Parathyroid adenoma (tissue), 2 donors: ENCODE results near the gene TIMP3.

Source experiments
- H2AFZ ChIP-seq: fragments of 300-600 bp; sonication (generic); one replicate; pipeline ENCODE4 v1.7.0; 2017; ENCODE audit warnings: antibody characterized with exemption, mild to moderate bottlenecking
- H3K27ac ChIP-seq: fragments of 300-600 bp; sonication (generic); one replicate; pipeline ENCODE4 v1.7.0; 2017
- H3K27me3 ChIP-seq: fragments of 300-600 bp; sonication (generic); one replicate; pipeline ENCODE4 v1.7.0; 2017; ENCODE audit warnings: low read length; ENCODE audit not compliant: control insufficient read depth, insufficient read depth
- H3K36me3 ChIP-seq: fragments of 300-600 bp; sonication (generic); one replicate; pipeline ENCODE4 v1.7.0; 2017; ENCODE audit warnings: low read length; ENCODE audit not compliant: control insufficient read depth, insufficient read depth
- H3K4me1 ChIP-seq: fragments of 300-600 bp; sonication (generic); one replicate; pipeline ENCODE4 v1.7.0; 2017; ENCODE audit warnings: control low read depth
- H3K4me2 ChIP-seq: fragments of 300-600 bp; sonication (generic); one replicate; pipeline ENCODE4 v1.7.0; 2017; ENCODE audit warnings: low read length
- H3K4me3 ChIP-seq: fragments of 300-600 bp; sonication (generic); one replicate; pipeline ENCODE4 v1.7.0; 2017; ENCODE audit warnings: low read depth, low read length
- H3K79me2 ChIP-seq: fragments of 300-600 bp; sonication (generic); one replicate; pipeline ENCODE4 v1.7.0; 2017; ENCODE audit warnings: control low read depth
- H3K9ac ChIP-seq: fragments of 300-600 bp; sonication (generic); one replicate; pipeline ENCODE4 v1.7.0; 2017; ENCODE audit warnings: mild to moderate bottlenecking
- H3K9me3 ChIP-seq: fragments of 300-600 bp; sonication (generic); one replicate; pipeline ENCODE4 v1.7.0; 2017; ENCODE audit warnings: low read length; ENCODE audit not compliant: control insufficient read depth
- CTCF ChIP-seq: fragments of 300-600 bp; sonication (generic); IDR thresholded peaks from one replicate; pipeline ENCODE4 v1.7.0; 2017; ENCODE audit warnings: antibody characterized with exemption, mild to moderate bottlenecking
- donor health status: primary hyperparathyroidism.

Gene TIMP3

GRCh38 chr22:32880893-32881596 lies 79.5 kb downstream of the TIMP3 start:
- H3K4me3 ChIP-seq: no peak overlapping the region
- no peak for TF ChIP-seq CTCF
- H2AFZ ChIP-seq: peak overlapping the region; percentile 47
- H3K4me2 ChIP-seq: peak overlapping the region; percentile 50
- H3K36me3 ChIP-seq: no peaks in the 10 kb centered on the region
- H3K9ac ChIP-seq: no peak overlapping the region
- H3K27me3 ChIP-seq: no peaks in the 10 kb centered on the region
- peak overlapping the region; percentile 93 for H3K27ac ChIP-seq
- H3K9me3 ChIP-seq: no peaks in the 10 kb centered on the region
- H3K4me1 ChIP-seq: peaks cover 3% of the 10 kb centered on the region
- no peaks in the 10 kb centered on the region for H3K79me2 ChIP-seq

GRCh38 chr22:32882360-32882755 lies 80.9 kb downstream of the TIMP3 start:
- H3K27me3 ChIP-seq: no peaks in the 10 kb centered on the region
- TF ChIP-seq CTCF: no peak
- peak overlapping the region; percentile 52 for H3K4me2 ChIP-seq
- H3K9ac ChIP-seq: no peak overlapping the region
- H3K36me3 ChIP-seq: no peaks in the 10 kb centered on the region
- H3K9me3 ChIP-seq: no peaks in the 10 kb centered on the region
- H3K79me2 ChIP-seq: no peaks in the 10 kb centered on the region
- H3K4me3 ChIP-seq: peak overlapping the region; percentile 23
- peak overlapping the region; percentile 93 for H3K27ac ChIP-seq
- peaks cover 3% of the 10 kb centered on the region for H3K4me1 ChIP-seq
- H2AFZ ChIP-seq: peak overlapping the region; percentile 77

GRCh38 chr22:32882774-32883530 lies 81.4 kb downstream of the TIMP3 start:
- Histone ChIP-seq H3K4me2 (no peak overlapping the region), H3K4me3 (no peak overlapping the region), H3K9ac (no peak overlapping the region), H3K27me3 (no peaks in the 10 kb centered on the region), H3K27ac (peak overlapping the region; percentile 93), H3K4me1 (peaks cover 3% of the 10 kb centered on the region), H2AFZ (no peak overlapping the region), H3K9me3 (no peaks in the 10 kb centered on the region), H3K36me3 (no peaks in the 10 kb centered on the region), H3K79me2 (no peaks in the 10 kb centered on the region)
- no peak for TF ChIP-seq CTCF

- Histone ChIP-seq H3K36me3 (no peaks in the 10 kb centered on the region), H3K4me3 (no peak overlapping the region), H3K4me1 (no peaks in the 10 kb centered on the region), H3K27me3 (no peaks in the 10 kb centered on the region), H2AFZ (no peak overlapping the region), H3K9me3 (no peaks in the 10 kb centered on the region), H3K9ac (no peak overlapping the region), H3K27ac (no peak overlapping the region), H3K79me2 (no peaks in the 10 kb centered on the region), H3K4me2 (no peak overlapping the region)
- TF ChIP-seq CTCF: no peak
These were observed 85.9 kb downstream of the TIMP3 start for GRCh38 chr22:32887324-32887980.
